ENCODE results near the gene LRRC57. TPM values are rescaled to one million over a fixed set of nuclear protein-coding genes. Genes with fewer than 3 reads are reported as not detected.

The LRRC57 gene
- total RNA-seq, 2 donors from 2014 or later: 18.7 to 21.4 TPM

DNA sequence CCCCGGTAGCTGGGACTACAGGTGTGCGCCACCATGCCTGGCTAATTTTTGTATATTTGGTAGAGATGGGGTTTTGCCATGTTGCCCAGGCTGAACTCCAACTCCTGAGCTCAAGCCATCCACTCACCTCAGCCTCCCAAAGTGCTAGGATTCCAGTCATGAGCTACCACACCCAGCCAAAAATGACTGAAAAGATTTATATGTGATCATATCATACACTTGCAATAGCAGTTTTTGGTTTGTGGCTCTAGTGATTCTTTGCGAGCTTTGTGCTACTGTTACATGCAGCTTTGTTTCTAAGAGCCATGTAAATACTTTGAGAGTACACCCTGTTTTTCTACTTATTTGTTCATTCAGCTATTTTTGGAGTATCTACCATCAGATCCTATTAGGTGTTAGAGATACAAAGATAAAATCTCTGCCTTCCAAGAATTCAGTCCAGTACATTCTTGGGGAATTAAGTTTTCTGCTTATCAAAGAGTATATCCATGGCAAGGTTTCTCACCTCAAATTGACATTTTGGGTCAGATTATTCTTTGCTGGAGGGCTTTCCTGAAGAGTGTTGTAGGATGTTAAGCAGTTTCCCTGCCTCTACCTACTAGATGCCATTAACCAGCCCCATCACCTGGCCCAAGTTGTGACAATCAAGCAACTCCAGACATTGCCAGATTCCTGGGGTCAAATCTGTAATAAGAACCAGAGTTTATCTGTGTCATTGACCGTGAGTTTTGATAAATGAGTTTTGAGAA is 38.2 kb downstream of the LRRC57 start:
- no peak overlapping the region for H3K27ac Mint-ChIP-seq
- no peak for ATAC-seq (replicated peaks)
- no peaks in the 10 kb centered on the region for H3K9me3 Mint-ChIP-seq
- H3K4me1 Mint-ChIP-seq: no peaks in the 10 kb centered on the region
- no peak overlapping the region for H3K4me3 Mint-ChIP-seq
- H3K27me3 Mint-ChIP-seq: no peaks in the 10 kb centered on the region
- peaks cover 70% of the 10 kb centered on the region for H3K36me3 Mint-ChIP-seq (ENCODE audit: low read depth)

DNA sequence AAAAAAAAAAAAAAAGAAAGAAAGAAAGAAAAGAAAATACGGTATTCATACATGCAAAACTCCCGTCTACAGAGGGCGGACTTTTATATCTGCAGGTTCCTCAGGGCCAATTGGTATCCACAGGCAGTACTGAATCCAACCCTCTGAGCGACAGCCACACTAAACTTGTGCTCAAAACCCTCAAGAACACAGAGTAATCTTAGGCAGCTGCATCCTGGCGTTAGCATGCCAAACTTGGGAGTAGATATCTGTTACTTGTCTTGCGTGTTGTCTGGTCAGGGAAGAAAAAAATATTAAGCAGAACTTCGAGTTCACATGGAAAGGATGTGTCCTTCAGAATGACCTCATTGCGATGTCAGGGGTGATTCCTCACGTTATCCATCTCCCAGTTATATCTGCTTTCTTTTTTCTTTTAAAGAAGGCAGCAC is 40.3 kb downstream of the LRRC57 start:
- H3K4me3 Mint-ChIP-seq: no peak overlapping the region
- peaks cover 52% of the 10 kb centered on the region for H3K36me3 Mint-ChIP-seq (ENCODE audit: low read depth)
- no peaks in the 10 kb centered on the region for H3K4me1 Mint-ChIP-seq
- no peaks in the 10 kb centered on the region for H3K9me3 Mint-ChIP-seq
- H3K27me3 Mint-ChIP-seq: no peaks in the 10 kb centered on the region
- no peak overlapping the region for H3K27ac Mint-ChIP-seq
- ATAC-seq (replicated peaks): no peak

DNA sequence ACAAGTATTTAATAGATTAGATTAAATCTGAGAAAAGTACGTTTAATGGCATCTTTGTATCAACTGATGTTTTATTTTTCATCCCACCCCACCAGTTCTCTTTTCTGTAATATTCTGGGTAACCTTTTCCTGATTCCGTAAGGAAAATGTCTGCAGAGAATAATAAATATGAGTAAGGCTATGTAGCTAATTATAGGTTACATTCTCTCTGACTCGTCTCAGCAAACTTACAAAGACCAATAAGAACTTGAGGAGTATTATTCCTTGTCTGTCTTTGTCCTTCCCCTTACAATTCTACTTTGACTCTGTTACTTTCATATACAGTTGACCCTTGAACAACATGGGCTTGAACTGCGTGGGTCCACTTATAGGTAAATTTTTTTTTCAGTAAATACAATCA is 41.1 kb downstream of the LRRC57 start:
- peaks cover 44% of the 10 kb centered on the region for H3K36me3 Mint-ChIP-seq (ENCODE audit: low read depth)
- H3K27me3 Mint-ChIP-seq: no peaks in the 10 kb centered on the region
- no peaks in the 10 kb centered on the region for H3K4me1 Mint-ChIP-seq
- H3K9me3 Mint-ChIP-seq: no peaks in the 10 kb centered on the region
- H3K27ac Mint-ChIP-seq: no peak overlapping the region
- no peak overlapping the region for H3K4me3 Mint-ChIP-seq
- no peak for ATAC-seq (replicated peaks)

DNA sequence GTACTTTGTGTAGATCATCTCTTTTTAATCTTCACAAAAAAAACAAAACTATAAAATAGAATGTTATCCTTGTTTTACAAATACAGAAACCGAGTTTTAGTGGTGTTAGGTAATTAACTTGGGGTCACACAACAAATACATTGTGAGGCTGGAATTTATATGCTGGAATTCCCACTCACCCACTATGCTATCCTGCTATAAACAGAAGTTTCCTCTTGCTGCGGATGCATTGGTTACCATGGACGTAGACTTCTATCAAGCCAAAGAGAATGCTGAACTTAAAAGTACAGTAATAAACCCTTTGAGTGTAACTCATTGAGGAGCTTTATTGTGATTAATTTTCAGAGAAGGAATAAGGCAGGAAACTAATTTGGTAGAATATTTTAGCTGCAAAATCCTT is 44.0 kb downstream of the LRRC57 start:
- H3K4me1 Mint-ChIP-seq: no peaks in the 10 kb centered on the region
- ATAC-seq (replicated peaks): no peak
- no peak overlapping the region for H3K4me3 Mint-ChIP-seq
- no peaks in the 10 kb centered on the region for H3K27me3 Mint-ChIP-seq
- H3K27ac Mint-ChIP-seq: no peak overlapping the region
- no peaks in the 10 kb centered on the region for H3K9me3 Mint-ChIP-seq
- H3K36me3 Mint-ChIP-seq (ENCODE audit: low read depth): peaks cover 24% of the 10 kb centered on the region

DNA sequence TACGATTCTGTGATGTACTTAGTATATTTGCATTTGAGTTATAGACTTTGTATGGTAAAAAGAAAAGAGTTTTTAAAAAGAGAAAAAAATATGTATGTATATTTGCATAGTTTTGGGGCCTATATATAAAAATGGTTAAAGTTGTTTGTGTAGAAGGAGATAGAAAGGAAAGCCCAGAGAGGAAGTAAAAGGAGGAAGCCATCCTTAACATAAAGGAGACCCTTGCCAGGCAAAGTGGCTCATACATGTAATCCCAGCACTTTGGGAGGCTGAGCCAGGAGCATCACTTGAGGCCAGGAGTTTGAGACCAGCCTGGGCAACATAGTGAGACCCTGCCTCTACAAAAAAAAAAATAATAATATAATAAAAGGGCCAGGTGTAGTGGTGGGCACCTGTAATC is 44.8 kb downstream of the LRRC57 start:
- Mint-ChIP-seq H3K4me3 (no peak overlapping the region), H3K27ac (no peak overlapping the region), H3K27me3 (no peaks in the 10 kb centered on the region), H3K9me3 (no peaks in the 10 kb centered on the region), H3K36me3 (ENCODE audit: low read depth) (peaks cover 24% of the 10 kb centered on the region), H3K4me1 (no peaks in the 10 kb centered on the region)
- no peak for ATAC-seq (replicated peaks)

DNA sequence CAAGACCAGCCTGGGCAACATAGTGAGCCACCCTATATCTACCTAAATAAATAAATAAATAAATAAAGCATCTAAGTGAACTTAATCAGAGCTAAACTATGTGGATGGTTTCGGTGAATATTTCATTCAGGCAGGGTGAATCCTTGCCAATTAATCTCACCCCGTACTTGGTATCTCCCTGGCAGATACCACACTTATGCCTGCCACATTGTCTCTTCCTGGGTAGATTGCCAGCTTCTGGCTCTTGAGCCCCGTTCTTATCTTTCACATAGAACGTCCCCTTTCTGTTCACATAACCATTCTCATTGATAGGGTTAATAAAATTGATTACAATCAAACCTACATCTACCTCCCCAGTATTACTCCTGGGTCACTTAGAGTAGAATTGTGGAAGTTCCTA is 46.1 kb downstream of the LRRC57 start:
- no peak for ATAC-seq (replicated peaks)
- Mint-ChIP-seq H3K36me3 (ENCODE audit: low read depth) (peaks cover 11% of the 10 kb centered on the region), H3K4me1 (peaks cover 6% of the 10 kb centered on the region), H3K9me3 (no peaks in the 10 kb centered on the region), H3K4me3 (no peak overlapping the region), H3K27ac (no peak overlapping the region), H3K27me3 (no peaks in the 10 kb centered on the region)

DNA sequence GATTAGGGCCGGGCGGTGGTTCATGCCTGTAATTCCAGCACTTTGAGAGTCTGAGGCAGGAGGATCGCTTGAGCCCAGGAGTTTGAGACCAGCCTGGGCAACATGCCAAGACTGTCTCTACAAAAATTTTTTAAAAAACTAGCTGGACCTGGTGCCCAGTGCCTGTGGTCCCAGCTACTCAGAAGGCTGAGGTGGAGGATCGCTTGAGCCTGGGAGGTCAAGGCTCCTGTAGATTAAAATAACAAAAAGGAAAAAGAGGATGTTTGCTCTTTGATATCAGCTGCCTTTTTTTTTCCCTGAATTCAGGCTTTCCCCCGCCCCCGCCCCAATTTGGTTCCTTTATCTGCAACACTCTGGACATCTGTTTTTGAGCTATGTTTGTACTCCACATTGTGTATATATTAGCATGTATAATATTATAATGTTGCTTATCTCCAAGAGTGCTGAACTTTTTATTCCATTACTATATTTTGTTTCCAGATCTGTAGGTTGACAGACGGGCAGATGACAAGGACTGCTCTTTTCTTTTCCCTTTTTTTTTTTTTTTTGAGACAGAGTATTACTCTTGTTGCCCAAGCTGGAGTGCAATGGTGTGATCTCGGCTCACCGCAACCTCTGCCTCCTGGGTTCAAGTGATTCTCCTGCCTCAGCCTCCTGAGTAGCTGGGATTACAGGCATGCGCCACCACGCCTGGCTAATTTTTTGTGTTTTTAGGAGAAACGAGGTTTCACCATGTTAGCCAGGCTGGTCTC is 48.6 kb downstream of the LRRC57 start:
- Mint-ChIP-seq H3K4me3 (no peak overlapping the region), H3K36me3 (ENCODE audit: low read depth) (peaks cover 7% of the 10 kb centered on the region), H3K9me3 (no peaks in the 10 kb centered on the region), H3K27me3 (no peaks in the 10 kb centered on the region), H3K4me1 (peaks cover 24% of the 10 kb centered on the region), H3K27ac (peak overlapping the region; percentile 56)
- ATAC-seq (replicated peaks): no peak

DNA sequence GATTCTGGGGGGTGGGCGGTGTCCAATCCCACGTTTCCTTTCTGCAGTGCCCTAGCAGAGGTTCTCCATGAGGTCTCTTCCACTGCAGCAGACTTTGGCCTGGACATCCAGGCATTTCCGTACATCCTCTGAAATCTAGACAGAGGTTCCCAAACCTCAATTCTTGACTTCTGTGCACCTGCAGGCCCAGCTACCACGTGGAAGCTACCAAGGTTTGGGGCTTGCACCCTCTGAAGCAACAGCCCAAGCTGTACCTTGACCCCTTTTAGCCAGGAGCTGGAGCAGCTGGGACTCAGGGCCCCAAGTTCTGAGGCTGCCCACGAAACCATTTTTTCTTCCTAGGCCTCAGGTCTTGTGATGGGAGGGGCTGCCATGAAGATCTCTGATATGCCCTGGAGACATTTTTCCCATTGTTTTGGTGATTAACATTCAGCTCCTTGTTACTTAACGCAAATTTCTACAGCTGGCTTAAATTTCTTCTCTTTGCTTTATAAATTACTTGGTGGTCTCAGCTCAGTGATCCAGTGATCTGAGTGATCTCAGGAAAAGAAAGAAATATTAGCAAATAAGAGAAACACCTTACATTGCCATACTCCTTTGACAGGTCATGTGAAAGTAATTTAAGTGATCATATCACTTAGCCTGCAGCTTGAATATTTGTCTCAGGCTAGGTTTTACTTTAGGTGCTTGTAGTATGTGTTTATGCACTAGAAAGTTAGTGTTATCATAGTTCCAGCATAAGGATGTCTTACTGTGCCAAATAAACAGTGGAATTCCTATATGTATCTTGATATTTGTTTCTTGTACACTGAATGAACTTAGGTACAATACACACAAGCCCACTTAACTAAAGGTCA is 50.2 kb downstream of the LRRC57 start:
- Mint-ChIP-seq H3K36me3 (ENCODE audit: low read depth) (peaks cover 7% of the 10 kb centered on the region), H3K27ac (peak overlapping the region; percentile 71), H3K4me3 (peak overlapping the region; percentile 17), H3K4me1 (peaks cover 34% of the 10 kb centered on the region), H3K27me3 (no peaks in the 10 kb centered on the region), H3K9me3 (no peaks in the 10 kb centered on the region)
- no peak for ATAC-seq (replicated peaks)

DNA sequence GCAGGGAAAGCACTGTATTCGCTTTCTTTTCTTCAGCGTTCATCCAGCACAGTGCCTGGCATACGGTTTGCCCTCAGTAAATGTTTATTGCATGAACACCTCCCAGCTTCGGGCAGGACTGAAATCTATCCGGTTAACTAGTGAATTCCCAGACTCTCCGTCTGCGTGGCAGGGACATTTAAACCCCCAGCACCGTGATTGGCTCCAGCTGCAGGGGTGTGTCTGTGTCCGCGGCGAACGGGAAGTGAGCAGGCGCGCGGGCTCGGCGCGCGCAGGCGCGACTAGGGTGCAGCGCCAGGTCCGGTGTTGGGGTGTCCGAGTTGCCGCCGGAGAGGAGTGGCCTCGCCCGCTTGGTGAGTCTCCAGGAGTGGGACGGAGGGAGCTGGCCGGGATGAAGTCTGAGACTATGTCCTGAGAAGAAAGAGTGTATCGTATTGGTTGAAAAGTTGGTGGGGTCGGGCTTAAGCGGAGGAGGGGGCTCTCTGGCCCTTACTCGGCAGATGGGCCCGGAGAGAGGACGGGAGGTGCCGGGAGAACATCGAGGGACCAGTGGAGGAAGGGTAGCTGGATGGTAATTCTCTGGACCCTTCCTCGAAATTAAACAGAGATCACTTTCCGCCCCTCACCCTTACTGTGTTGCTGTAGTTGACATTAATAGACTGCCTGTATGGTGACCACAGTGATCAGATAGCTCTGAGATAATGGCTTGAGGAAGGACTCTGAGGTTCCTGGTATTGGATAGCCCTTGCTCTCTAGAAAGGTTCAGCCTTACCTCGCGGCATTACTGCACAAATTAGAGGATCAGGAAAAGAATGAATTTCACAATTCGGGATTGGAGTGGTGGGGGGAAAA is 53.0 kb downstream of the LRRC57 start, which contains the start of gene SNAP23:
Gene SNAP23, plus strand, starts transcription at position 274 of the 852 bp plus-strand sequence. CDS start 16,213 bp downstream, outside the sequence.
- peak; percentile 98 for ATAC-seq (replicated peaks)
- H3K9me3 Mint-ChIP-seq: no peaks in the 10 kb centered on the region
- peaks cover 14% of the 10 kb centered on the region for H3K36me3 Mint-ChIP-seq (ENCODE audit: low read depth)
- H3K27me3 Mint-ChIP-seq: no peaks in the 10 kb centered on the region
- peak within 1 kb of the TSS; percentile 99 for H3K4me3 Mint-ChIP-seq
- peaks cover 36% of the 10 kb centered on the region for H3K4me1 Mint-ChIP-seq
- peak within 1 kb of the TSS; percentile 97 for H3K27ac Mint-ChIP-seq

DNA sequence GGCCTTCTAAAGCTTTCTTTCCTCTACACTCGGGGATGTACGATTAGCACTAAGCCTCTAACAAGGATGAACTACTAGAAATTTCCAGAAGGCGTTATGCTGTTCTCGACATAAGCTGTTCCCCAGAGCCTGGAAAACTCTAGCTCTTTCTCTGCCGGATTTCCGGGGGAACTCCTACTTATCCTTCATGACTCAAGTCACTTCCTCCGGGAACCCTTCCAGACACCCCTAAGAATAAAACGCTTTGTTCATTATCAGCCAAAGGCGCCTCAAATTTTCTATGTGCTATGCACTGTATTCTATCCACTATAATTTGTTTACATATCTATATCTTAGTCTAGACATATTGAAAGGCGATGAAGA is 53.6 kb downstream of the LRRC57 start:
- Mint-ChIP-seq H3K4me3 (peak overlapping the region; percentile 99), H3K27ac (peak overlapping the region; percentile 97), H3K4me1 (peaks cover 36% of the 10 kb centered on the region), H3K9me3 (no peaks in the 10 kb centered on the region), H3K36me3 (ENCODE audit: low read depth) (peaks cover 14% of the 10 kb centered on the region), H3K27me3 (no peaks in the 10 kb centered on the region)
- ATAC-seq (replicated peaks): no peak

DNA sequence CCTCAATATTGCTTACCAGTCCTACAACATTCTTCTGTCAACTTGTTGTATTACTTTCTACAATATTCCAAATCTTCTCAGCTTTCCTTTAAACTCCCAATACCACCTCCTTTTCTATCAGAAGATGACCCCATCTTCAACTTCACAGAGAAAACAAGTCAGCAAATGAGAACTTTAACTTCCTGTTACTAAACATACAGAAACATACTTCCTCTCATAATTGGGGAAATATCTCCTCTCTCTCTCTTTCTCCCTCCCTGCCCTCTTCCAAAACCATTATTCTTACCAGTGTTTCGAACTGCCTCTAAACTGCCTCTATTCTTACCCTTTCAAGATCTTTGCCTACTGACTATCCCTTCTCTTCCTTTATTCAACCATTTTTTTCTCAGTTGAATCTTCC is 54.9 kb downstream of the LRRC57 start:
- H3K9me3 Mint-ChIP-seq: no peaks in the 10 kb centered on the region
- ATAC-seq (replicated peaks): no peak
- peak overlapping the region; percentile 21 for H3K27ac Mint-ChIP-seq
- no peaks in the 10 kb centered on the region for H3K27me3 Mint-ChIP-seq
- peak overlapping the region; percentile 99 for H3K4me3 Mint-ChIP-seq
- H3K36me3 Mint-ChIP-seq (ENCODE audit: low read depth): peaks cover 15% of the 10 kb centered on the region
- peaks cover 36% of the 10 kb centered on the region for H3K4me1 Mint-ChIP-seq

DNA sequence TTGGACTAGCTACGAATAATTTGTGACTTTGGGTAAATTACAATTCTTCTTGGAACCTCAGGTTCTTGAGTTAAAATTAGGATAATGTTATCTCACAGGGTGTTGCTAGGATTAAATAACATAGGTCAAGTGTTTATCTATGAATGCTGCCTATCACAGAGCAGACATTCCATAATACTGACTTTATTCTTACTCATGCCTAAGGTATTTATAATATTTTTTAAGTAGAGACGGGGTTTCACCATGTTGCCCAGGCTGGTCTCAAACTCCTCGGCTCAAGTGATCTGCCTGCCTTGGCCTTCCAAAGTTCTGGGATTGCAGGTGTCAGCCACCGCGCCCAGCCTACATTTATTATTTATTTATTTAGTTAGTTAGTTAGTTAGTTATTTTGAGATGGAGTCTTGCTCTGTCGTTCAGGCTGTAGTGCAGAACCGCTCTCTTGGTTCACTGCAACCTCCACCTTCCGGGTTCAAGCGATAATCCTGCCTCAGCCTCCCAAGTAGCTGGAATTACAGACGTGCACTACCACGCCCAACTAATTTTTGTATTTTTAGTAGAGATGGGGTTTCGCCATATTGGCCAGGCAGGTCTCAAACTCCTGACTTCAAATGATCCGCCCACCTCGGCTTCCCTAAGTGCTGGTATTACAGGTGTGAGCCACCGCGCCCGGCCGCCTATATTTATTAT is 56.9 kb downstream of the LRRC57 start:
- H3K4me3 Mint-ChIP-seq: peak overlapping the region; percentile 100
- no peaks in the 10 kb centered on the region for H3K9me3 Mint-ChIP-seq
- no peaks in the 10 kb centered on the region for H3K27me3 Mint-ChIP-seq
- H3K36me3 Mint-ChIP-seq (ENCODE audit: low read depth): peaks cover 29% of the 10 kb centered on the region
- H3K4me1 Mint-ChIP-seq: peaks cover 41% of the 10 kb centered on the region
- peak overlapping the region; percentile 99 for H3K27ac Mint-ChIP-seq
- no peak for ATAC-seq (replicated peaks)
